ENCODE results near the gene GDPD3. TPM values are rescaled to one million over a fixed set of nuclear protein-coding genes. Genes with fewer than 3 reads are reported as not detected.

The GDPD3 gene
- total and polyA plus RNA-seq, 9 of the 15 experiments (the other 6 are each of a cell fraction or from before 2014, with no cell fraction given), result 0.47 to 3.9 (median 1.1) TPM

GRCh38 chr16:30096105-30096861 is 17.1 kb downstream of the GDPD3 start, which contains the start of gene YPEL3 (continued):
- TF ChIP-seq ZNF639 (CRISPR knock-in tag; conservative IDR thresholded peaks at IDR 0.05 in 1 of 2, IDR thresholded peaks at IDR 0.05 in 1 of 2) (peak in 1 of 2 experiments; percentile 94; a peak in 2 of 4 replicates), ZBTB17 (CRISPR knock-in tag; IDR thresholded peaks at IDR 0.05) (0 out of 2 replicates have a peak, but pooled peaks have one; percentile 36), PHB2 (IDR thresholded peaks at IDR 0.05; ENCODE audit: low read depth) (no peak), ZBTB9 (CRISPR knock-in tag; IDR thresholded peaks at IDR 0.05) (peak; percentile 62; the same call in 1 of the 2 replicates), ZEB2 (IDR thresholded peaks at IDR 0.05) (no peak), JUN (IDR thresholded peaks at IDR 0.05; ENCODE audit: borderline replicate concordance, low read depth, low read length) (no peak), JUN (CRISPR knock-in tag; IDR thresholded peaks at IDR 0.05; ENCODE audit: borderline replicate concordance) (no peak), ETS1 (conservative IDR thresholded peaks at IDR 0.05; ENCODE audit: control insufficient read depth, low read depth, low read length) (peak; percentile 56; the same call in 1 of the 2 replicates), CBX3 (IDR thresholded peaks at IDR 0.05; ENCODE audit: borderline replicate concordance in 1 of 2, low read length in 2 of 2) (no peak), CEBPG (CRISPR knock-in tag; IDR thresholded peaks at IDR 0.05) (no peak), CEBPG (tag; conservative IDR thresholded peaks at IDR 0.05 in 1 of 2, IDR thresholded peaks at IDR 0.05 in 1 of 2) (no peak), ARID1B (IDR thresholded peaks at IDR 0.05) (peak; percentile 23; the same call in 1 of the 2 replicates), RCOR1 (IDR thresholded peaks at IDR 0.05; ENCODE audit: borderline replicate concordance in 1 of 2, low read depth in 2 of 2, low read length in 2 of 2) (0 out of 4 replicates have a peak, but pooled peaks of 1 of the 2 experiments have one; percentile 6), NFRKB (IDR thresholded peaks at IDR 0.05; ENCODE audit: low read depth) (0 out of 2 replicates have a peak, but pooled peaks have one; percentile 29), ZNF280B (CRISPR knock-in tag; IDR thresholded peaks at IDR 0.05) (no peak), ZNF134 (CRISPR knock-in tag; conservative IDR thresholded peaks at IDR 0.05) (no peak), ZNF592 (IDR thresholded peaks at IDR 0.05) (0 out of 2 replicates have a peak, but pooled peaks have one; percentile 52)

Data from K562 (cell line).